NCI-H2081 (cell line): ENCODE data around the gene WDFY2.
"Not testable (repeated sequence)": the region's sequence is repeated elsewhere in the genome, so short reads cannot be mapped to it uniquely, and the experiment has no call there.

Experiments used
- DNase-seq, 2 experiments: peaks; one replicate each; lab custom pipeline; 2025; lab: John Stamatoyannopoulos, UW

The WDFY2 gene

GRCh38 chr13:51632591-51633362, 48.5 kb downstream of the WDFY2 start:
- no peak for DNase-seq

DNA sequence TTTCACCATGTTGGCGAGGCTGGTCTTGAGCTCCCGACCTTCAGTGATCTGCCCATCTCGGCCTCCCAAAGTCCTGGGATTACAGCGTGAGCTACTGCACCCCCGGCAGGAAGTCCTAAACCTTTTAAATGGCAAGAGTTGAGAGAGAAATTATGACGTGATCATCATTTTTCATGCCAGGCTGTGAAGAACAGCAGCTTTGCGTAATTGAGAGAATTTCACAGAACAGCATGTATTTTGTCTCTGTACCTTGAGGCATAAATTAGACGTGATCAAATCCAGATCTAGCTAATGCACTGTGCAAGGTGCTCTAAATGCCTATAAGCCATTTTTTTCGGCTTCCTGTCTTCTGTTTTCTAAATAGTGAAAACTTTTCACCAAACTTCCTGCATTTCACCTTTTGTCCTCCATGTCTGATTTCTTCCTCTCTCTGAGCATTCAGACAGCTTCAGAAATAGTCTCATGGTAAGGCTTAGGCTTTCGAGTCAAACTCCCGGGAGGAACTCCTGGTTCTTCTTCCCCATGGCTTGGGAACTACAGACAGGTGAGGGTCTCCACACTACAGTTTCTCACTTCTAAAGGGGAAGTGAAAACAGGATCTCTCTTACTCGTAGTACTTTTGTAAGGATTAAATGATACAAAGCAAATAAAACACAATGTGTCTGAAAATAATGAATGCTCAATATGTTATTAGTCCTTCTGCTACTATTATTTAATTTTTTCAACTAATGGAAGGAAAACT, 51.0 kb downstream of the WDFY2 start:
- no peak for DNase-seq

GRCh38 chr13:51636349-51636890, 52.2 kb downstream of the WDFY2 start:
- peak in 1 of 2 experiments; percentile 29 for DNase-seq

- DNase-seq, result no peak
Observed at GRCh38 chr13:51637852-51638215, 53.6 kb downstream of the WDFY2 start.

DNA sequence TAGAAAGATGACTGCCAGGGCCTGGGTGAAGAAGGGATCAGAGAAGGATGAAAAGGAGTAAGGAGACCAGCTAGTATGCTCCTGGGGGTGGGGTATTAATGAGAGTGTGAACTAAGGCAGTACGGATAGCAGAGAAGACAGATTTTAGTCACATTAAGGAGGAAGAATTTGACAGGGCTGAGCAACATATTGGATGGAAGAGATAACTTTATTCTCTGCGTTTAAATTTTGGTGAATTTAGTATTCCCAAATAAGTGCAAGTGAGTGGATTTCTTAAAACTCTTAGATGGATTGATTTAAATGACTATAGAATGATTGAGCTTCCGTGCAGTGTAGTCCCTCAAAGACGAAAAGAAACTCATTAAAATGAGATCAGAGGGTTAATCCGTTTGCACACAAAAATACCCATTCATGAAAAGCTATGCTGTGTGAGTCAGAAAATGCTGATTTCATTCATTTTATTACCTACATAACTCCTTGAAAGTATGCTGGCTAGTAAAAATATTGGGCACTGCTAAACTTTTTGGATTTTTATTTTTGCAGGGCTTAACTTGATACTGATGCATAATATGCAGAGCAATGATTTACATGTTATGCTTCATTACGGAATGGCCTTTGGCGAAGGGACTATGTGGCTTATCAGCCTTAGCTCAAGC, 54.1 kb downstream of the WDFY2 start:
- no peak for DNase-seq

GRCh38 chr13:51639171-51639570, 54.9 kb downstream of the WDFY2 start:
- no peak for DNase-seq

DNA sequence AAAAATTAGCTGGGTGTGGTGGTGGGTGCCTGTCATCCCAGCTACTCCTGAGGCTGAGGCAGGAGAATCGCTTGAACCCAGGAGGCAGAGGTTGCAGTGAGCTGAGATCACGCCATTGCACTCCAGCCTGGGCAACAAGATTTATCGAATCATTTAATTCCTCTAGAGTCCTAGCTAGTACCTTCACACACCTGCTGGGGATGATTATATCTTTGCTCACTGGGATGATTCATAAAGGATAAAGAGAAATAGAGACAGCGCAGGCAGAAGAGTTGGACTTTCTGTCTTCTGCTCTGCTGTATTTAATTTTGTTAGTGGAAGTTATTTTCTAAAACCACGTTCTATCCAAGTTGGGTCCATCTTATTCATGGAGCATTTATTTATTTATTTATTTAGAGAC, 56.4 kb downstream of the WDFY2 start:
- DNase-seq, result not testable (repeated sequence)

DNA sequence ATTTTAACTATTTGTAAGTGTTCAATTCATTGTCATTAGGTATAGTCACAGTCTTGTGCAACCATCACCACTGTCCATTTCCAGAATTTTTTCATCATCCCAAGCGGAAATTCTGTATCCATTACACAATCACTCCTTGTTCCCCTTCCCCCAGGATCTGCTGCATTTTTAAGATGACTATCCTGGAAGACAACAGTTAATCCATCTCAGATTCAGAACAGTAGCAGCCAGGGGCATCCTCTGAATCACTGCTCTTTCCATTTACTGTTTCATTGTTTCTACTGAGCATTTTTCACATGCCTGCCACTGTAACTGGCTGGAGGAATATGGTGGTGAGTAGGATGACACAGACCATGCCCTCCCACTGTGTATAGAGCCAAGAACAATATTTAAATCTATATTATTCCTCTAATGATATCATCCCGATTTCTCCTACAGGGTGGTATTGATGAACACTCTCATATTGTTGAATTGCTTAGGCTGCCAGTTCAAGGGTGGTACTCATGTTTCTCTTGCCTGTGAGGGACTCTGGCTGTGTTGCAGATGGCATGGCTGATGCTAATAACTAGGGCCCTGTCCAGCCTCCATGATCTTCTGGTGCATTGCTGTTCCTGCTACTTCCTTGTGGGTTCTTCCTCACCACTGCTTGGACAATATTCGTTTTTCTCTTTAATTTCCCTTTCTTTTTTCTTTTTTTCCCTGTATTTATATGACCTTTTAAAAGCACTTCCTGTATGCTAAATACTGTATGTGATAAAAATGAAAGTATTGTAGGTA, 59.0 kb downstream of the WDFY2 start:
- DNase-seq, result no peak

- DNase-seq, result no peak
Observed at GRCh38 chr13:51643882-51644281, 59.6 kb downstream of the WDFY2 start.

GRCh38 chr13:51644654-51645053, 60.4 kb downstream of the WDFY2 start:
- DNase-seq, result no peak

GRCh38 chr13:51645154-51645650, 60.9 kb downstream of the WDFY2 start:
- peak in 1 of 2 experiments; percentile 4 for DNase-seq

DNA sequence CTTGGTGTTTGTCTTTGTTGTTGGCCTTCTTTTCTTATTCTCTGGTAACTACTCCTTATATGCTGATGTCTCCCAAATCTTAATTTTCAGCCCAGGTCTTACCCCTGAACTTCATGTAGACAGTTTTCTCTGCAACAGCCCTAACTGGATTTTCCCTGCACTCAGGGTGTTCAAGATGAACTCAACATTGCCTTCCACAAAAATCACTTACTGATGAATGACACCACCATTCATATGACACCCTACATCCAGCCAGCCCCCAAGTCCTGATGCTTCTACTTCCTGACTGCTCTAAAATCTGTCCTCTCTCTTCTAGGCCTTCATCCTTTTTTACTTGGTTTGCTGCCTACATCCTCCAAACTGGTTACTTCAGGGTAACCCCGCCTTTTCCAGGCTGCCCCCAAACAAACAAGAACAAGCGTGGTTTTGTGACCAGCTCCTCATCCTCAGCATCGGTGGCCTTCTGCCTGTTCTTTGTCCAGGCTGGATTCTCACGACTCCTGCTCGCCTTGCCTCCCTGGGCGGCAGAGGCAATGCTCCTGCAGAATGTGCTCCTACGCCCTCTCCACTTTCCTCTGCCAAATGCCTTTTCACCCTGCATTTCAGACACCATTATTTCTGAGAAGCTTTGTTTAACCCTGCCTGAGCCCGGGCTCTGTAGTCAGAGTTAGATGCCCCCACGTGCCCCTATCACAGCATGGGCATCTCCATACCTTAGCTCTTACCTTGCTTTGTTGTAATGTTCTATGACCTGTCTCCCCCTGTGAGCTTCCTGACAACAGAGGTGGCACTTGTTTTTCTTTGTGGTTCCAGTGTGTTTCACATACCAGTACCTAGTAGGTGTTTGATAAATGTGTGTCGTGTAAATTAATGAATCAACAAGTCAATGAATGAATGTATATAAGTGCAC, 61.8 kb downstream of the WDFY2 start:
- no peak for DNase-seq

DNA sequence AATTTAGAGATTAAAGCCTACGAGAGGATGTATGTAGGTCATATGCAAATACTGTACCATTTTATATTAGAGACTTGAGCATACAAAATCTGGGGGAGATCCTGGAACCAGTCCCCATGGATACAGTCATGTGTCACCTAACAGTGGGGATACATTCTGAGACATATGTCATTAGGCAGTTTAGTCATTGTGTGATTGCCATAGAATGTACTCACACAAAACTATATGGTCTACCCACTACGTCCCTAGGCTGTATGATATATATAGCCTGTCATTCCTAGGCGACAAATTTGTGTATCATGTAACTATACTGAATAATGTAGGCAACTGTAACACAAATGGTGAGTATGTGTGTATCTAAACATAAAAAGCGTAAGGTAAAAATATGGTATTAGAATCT, 62.8 kb downstream of the WDFY2 start:
- no peak for DNase-seq

DNA sequence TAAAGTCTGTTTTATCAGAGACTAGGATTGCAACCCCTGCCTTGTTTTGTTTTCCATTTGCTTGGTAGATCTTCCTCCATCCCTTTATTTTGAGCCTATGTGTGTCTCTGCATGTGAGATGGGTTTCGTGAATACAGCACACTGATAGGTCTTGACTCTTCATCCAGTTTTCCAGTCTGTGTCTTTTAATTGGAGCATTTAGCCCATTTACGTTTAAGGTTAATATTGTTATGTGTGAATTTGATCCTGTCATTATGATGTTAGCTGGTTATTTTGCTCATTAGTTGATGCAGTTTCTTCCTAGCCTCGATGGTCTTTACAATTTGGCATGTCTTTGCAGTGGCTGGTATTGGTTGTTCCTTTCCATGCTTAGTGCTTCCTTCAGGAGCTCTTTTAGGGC, 67.9 kb downstream of the WDFY2 start:
- not testable (repeated sequence) for DNase-seq

GRCh38 chr13:51659276-51660127, 75.2 kb downstream of the WDFY2 start:
- no peak for DNase-seq

- DNase-seq, result no peak
Observed at GRCh38 chr13:51660813-51661212, 76.6 kb downstream of the WDFY2 start.

DNA sequence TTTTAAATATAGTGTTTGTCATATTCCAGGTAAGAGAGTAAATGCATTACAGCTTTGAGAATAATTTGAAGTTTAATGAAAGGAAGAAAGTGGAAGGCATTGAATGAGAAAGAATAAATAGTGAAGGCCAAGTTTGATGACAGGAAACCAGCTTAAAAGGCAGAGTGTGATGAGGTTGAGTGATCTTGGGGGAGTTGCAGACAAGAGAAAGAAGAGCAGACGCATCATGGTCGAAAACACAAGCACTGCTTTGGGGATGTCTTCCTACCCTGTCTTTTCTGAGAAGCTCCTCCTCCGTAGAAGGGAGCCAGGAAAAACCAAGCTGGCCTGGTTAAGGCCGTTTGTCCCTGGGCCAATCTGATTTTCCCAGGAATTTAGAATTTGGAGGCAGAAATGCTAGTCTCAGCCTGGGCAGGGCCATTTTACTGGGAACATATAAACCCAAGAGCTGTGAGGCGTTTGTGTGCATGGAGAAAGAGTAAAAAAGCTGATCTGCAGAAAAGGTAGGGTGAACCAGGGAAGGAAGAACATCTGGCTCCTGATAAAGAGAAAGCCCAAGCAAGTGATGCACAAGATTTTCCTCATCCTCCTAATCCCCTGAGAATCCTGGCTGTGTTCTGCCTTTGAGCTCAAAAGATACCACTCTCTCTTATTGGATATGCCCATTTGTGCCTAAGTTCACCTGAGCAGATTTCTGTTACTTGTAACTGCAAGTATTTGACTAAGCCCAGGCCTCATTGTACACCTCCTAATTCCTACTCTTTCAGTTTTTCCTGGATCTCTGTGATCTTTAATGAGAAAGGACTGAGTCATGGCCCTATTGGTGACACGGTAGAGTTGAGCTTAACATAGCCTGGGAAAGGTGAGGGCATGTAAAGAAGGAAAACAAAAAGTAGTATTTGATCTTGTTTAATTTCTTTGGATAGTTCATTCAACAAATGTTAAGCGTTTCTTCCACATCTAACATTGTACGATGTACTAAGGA, 80.0 kb downstream of the WDFY2 start:
- no peak for DNase-seq

DNA sequence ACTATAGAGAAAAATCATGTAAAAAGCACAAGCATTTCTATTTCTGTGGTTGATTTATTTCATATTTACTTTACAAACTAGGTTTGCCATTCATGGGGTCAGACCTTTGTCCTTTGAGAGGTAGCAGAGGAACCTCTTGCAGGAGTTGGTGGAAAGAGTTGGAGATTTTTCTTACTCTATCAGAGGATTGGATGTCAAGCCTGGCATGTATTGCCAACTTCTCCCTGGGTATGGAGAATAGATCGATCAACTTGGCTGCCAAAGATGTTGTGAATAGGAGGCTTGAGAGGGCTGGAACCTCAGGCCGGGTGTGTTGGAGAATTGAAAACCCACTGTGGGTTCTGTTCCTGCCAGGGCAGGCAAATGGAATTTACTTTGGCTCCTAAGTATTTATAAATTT, 81.2 kb downstream of the WDFY2 start:
- no peak for DNase-seq
